NAMALWA (cell line): Measurements from ENCODE around the gene BAHCC1.

Source experiments
- DNase-seq: peaks from one replicate; pipeline ENCODE4 v3.0.0-alpha.2; 2015; ENCODE audit warnings: low spot score

Gene BAHCC1

GRCh38 chr17:81367171-81367570 is 28.1 kb upstream of the BAHCC1 start:
- no peak for DNase-seq

DNA sequence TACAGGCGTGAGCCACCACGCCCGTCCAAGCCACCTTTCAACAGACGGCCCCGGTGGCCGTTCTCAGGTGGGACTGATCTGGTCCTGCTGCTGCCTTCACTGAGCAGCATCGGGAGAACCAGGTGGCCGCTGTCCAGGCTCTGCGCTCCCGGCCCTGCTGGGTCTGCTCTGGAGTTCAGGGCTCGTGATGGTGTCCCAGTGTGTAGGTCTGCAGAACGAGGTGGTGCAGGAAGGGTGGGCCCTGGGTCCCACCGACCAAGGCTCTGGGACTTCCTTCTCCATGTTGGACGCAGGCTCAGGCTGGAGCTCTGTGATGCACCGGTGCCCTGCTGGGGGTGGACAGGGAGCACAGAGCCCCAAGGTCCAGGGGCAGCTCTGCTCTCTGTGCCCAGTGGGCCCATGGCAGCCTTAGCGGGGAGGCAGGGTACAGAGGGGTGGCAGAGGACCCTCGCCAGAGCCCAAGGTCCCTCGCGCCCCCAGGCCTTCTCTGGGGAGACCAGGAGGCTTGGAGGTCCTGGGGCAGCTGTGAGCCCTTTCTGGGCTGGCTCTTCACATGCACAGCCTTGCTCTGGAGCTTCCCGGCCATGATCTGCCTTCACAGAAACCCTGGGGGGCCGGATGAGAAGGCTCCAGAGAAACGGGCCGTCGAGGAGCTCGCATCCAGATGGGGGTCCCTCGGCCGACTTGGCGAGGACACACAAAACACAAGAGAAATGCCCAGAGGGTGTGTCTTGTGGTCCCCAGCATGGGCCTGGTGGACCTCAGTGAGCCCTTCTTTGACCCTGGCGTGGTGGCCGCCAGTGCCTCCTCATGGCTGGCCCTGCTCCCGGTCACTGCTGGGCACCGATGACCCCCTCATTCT is 26.9 kb upstream of the BAHCC1 start:
- no peak for DNase-seq

DNA sequence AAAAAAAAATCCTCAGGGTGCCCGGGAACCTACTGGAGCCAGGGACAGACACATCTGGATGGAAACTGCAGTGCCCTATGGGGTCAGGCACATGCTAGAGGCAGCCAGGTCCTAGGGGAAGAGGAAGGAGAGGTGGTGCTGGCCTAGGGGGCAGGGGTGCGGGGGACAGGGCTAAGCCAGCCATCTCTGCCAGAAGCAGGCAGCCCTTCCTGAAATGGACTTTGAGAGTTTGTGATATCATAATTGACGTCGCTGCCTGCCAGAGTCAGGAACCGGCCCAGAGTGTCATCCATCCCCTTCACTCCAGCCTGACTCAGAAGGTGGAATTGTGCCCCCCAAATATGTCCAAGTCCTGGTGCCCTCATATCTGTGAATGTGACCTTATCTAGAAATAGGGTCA is 25.0 kb upstream of the BAHCC1 start:
- DNase-seq, result no peak

DNA sequence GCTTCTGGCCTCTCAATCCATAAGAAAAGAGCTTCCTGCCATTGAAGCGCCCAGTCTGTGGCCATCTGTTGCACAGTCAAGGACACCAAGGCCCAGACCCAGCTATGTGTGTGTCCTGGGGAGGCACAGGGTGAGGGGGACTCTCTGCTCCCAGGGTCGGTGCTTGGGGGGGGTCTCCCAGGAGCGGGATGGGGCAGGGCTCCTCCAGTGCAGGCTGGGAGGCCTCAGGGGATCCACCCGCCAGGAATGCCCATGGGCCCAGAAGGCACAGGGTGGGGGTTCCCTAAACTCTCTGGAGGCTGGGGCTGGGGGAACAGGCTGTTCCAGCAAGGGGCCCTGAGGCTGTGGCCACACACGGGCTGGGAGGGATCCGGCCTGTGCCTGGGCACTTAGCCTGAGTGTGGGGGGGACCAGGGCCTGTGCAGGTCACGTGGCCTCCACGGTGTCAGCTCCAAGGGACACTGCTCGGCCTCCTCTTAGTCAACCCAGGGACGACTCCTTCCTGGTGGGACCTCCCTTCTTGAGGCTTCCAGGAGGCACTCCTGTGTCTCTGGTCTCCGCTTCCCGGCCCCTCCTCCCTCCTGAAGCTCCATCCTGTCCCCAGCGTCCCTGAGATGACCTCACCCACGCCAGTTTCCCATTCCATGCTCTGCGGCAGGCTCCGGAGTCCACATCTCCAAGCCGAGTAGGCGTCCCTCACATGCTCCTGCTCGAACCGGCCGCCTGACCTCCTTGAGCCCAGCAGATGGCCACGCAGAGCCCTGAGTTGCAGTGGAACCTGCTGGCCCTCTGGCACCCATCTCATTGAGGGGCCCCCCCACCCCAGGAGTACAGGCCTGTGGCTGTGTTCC is 23.1 kb upstream of the BAHCC1 start:
- DNase-seq, result no peak

- DNase-seq, result no peak
These were observed 21.6 kb upstream of the BAHCC1 start for GRCh38 chr17:81373536-81374160.

- no peak for DNase-seq
These were observed 20.4 kb upstream of the BAHCC1 start for GRCh38 chr17:81374890-81375289.

DNA sequence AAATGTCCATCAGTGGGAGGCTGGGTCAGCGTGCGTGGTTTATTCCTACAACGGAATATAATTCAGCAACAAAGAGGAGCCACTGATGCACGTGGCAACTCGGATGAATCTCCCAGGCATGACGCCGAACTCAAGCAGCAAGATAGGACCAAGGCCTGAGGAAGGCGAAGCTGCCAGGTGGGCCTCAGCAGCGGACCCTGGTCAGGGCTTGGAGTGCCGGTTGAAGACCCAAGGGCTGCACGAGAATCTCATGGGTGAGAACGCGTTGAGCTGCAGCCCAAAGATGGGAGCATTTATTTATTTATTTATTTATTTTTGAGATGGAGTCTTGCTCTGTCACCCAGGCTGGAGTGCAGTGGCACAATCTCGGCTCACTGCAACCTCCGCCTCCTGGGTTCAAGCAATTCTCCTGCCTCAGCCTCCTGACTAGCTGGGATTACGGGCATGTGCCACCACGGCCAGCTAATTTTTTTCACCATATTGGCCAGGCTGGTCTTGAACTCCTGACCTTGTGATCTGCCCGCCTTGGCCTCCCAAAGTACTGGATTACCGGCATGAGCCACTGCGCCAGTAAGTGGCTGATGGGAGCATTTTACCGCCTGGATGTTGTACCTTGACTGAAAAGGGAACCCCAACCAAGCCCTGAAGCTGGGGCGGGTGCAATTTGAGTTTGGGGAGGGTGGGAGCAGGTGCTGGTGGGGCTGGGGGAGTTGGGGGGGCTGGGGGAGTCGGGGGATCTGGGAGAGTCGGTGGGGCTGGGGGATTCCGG is 18.1 kb upstream of the BAHCC1 start:
- DNase-seq, result no peak

GRCh38 chr17:81378941-81379511 is 16.2 kb upstream of the BAHCC1 start:
- DNase-seq, result no peak

DNA sequence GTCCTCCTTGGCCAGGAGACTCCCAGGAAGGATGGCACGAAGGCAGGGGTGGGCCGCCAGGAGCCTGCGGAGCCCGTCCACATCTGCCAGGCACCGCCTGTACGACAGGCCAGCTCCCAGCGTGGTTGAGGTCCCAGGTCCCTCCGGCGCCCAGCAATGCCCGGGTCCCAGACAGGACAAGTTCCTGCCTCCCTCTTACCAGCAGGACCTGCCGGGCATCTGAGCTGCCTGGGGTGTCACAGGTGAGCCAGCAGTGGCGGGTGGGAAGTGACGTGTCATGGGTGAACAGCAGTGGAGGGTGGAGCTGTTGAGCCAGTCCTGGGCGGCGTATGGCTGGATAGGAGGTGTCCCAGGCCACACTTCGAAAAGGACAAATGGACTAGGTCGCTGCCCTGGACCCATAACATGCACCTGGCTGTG is 15.7 kb upstream of the BAHCC1 start:
- DNase-seq, result no peak

DNA sequence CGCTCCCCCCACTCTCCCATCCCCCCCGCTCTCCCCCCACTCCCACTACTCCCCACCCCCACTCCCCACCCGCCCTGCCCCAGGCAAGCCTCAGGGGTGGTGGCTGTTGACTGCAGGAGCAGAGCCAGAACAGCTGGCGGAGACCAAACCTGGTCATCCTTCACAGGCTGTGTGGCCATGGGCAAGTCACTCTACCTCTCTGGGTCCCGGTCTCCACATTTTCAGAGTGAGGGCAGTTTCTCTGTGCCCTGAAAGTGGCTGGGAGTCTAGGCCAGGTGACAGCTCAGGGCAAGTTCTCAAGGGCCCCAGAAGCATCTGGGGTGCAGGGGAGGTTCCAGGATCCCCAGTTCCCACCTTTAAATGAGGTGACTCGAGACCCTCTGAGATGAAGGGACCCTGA is 15.1 kb upstream of the BAHCC1 start:
- no peak for DNase-seq

DNA sequence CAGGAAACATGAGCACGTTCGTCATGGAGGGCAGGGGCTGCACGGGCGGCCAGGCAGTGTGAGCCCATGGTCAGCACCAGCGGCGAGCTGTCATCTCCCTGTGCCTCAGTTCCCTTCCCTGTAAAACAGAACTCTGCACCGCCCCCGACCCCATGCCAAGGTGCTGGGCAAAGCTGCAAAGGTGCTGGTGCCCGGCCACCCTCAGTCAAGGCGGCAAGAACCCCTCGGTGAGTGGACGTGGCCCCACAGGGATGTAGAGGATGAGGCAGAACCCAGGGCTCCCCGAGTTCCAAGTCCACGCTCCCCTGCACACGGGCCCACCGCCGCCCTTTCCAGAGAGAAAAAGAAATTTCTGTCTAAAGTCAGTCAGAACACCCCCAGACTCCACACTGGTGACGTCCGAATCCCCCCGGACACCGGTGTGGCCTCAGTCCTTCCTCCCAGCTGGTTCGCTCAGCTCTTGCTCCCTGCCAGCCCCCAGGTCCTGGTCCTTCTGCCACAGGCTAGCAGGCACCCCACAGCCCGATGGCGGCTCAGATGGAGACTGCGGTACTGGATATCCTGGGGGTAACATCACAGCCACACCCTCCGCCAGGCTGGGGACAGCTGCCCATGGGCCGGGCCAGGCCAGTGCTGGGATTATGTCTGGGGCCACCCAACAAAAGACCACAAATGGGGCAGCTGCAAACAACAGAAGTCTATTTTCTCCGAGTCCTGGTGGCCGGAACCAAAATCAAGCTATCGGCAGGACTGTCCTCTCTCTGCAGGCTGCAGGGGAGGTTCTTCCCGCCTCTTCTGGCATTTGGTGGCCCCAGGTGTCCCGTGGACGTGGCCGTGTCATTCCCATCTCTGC is 14.4 kb upstream of the BAHCC1 start:
- no peak for DNase-seq

GRCh38 chr17:81381632-81382577 is 13.4 kb upstream of the BAHCC1 start:
- DNase-seq, result no peak

DNA sequence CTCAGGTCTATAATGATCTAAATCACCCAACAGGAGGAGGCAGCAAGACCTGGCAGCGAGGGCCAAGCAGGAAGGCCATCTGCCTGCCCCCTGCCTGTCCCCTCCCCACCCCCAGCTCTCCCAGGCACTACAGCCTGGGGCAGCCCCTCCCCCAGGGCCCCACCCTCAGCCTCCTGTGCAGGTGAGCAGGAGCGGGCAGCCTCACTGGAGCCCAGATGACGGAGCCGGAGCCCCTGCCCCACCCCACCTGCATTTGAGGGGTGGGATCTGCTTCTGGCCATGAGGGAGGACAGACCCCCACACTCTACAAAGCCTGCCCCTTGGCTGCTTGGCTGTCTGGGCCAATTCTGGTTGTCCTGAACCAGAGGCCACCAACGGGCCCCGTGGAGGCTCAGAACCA is 12.4 kb upstream of the BAHCC1 start:
- DNase-seq, result no peak

DNA sequence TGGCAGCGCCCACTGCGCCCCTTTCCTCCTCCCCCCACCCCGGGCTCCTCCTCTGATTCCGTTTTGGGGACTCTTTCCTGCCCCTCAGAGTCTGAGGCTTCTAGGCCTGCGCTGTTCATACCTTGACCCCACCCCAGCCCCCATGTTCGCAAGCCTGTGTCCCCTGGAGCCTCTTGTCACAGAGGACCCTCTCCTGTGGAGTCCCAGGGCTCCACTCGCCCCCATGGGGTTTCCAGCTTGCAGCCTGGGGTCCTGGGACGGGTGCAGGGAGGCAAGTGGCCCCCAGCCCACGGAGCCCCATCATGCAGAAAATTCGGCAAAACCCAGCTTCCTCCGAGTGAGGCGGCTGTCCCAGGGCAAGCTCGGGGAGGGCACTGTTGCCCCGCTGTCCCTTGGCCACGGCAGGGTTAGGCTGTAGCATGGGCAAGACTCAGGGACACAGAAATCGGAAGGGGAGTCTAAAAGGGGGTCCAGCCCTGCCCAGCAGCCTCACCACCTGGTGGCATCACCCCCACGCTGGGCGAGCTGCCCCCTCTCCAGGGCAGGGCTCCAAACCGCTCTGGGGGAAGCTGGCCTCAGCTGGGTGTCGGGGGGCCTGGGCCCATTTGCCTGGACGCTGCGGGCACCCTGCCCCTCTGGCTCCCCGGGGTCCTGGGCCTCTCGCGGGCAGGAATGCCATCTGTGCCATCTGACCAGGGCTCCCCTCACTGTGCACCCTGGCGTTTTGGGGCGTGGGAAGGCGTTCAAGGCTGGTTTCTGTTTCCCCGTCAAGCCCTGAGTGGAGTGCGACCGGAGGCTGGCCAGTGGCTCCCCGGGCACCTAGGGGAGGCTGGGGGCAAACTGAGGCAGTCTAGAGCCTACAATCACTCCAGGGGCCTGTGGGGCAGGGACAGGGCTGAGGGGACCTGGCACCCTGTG is 11.5 kb upstream of the BAHCC1 start:
- DNase-seq, result no peak

- no peak for DNase-seq
These were observed 10.3 kb upstream of the BAHCC1 start for GRCh38 chr17:81384929-81385319.

- DNase-seq, result no peak
These were observed 9.7 kb upstream of the BAHCC1 start for GRCh38 chr17:81385320-81386111.

DNA sequence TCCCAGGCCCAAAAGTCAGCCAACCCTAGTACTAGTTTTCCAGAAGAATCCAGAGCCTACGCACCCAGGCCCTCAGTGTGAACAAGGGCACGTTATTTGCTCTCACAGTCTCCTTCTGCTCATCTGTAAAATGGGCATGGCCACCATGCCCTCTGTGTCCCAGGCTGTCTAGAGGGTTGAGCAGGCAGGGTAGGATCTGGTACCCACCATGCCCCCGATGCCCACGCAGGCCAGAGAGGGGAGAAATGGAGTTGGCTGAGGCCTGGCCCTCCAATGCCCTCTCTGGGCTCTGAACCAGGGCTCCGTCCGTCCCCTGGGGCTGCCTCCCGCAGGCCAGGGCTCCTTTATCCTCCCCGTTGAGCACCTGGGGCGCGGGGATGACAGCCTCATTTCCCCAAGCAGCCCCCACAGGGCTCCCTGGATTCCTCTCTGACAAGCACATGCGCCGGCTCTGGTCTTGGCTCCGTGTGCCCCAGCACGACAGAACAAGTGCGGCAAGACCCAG is 9.1 kb upstream of the BAHCC1 start:
- no peak for DNase-seq
